ENCODE measurements around the gene EPHA7.

DNA sequence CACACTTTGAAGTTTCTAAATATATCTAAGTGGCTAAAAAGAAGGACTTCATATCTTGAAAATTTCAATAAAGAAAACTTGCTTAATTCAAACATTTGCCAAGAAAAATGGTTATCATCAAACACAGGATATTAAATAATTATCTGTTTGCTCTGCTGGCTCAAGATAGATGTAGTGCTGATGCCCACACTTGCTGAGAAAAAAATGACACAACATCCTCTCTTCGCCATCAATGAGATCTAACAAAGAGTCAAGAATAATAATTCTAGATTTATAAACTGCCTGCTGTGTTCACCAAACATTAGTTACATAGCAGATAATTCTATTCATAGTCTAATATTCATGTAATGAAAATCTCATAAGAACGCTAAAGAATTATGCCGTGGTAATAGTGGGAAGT is 93.6 kb downstream of the EPHA7 start:
- TF ChIP-seq, protein P1, sequence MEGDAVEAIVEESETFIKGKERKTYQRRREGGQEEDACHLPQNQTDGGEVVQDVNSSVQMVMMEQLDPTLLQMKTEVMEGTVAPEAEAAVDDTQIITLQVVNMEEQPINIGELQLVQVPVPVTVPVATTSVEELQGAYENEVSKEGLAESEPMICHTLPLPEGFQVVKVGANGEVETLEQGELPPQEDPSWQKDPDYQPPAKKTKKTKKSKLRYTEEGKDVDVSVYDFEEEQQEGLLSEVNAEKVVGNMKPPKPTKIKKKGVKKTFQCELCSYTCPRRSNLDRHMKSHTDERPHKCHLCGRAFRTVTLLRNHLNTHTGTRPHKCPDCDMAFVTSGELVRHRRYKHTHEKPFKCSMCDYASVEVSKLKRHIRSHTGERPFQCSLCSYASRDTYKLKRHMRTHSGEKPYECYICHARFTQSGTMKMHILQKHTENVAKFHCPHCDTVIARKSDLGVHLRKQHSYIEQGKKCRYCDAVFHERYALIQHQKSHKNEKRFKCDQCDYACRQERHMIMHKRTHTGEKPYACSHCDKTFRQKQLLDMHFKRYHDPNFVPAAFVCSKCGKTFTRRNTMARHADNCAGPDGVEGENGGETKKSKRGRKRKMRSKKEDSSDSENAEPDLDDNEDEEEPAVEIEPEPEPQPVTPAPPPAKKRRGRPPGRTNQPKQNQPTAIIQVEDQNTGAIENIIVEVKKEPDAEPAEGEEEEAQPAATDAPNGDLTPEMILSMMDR (IDR thresholded peaks at IDR 0.05), result no peak
- TF ChIP-seq POLR2A (IDR thresholded peaks at IDR 0.05), result no peak
